Right ventricle myocardium superior (tissue), 1 donor: ENCODE measurements around the gene RHNO1. TPM values are rescaled to one million over a fixed set of nuclear protein-coding genes. Genes with fewer than 3 reads are reported as not detected.

ENCODE experiments used
- total RNA-seq: library from RNA; stranded (reverse); fragmentation: NEBNext Ultra II Directional; extraction: Animal tissue kit (Norgen Biotek cat#: 25700); gene quantifications from one replicate; pipeline ENCODE4 v1.2.1, GENCODE V29; 2021
- donor health status: DM: no; HTN: yes; CAD: no; lungs with severe emphysema.

The RHNO1 gene
- total RNA-seq, 1 donor from 2014 or later, result 3.3 TPM

Other genes starting within 250 kb of the RHNO1 start
- 63.3 TPM for gene FKBP4, start 82.3 kb upstream of the RHNO1 start, total RNA-seq
- gene ITFG2, start 64.6 kb upstream of the RHNO1 start, total RNA-seq, result 12.2 TPM
- gene NRIP2, start 42.2 kb upstream of the RHNO1 start, total RNA-seq, result 2.0 TPM
- gene TEX52, start 20.2 kb upstream of the RHNO1 start, total RNA-seq, result not detected
- gene FOXM1, start within 50 bp of the RHNO1 start, total RNA-seq, result 1.5 TPM
- 4.6 TPM for gene TULP3, start 13.7 kb downstream of the RHNO1 start, total RNA-seq
- gene TEAD4, start 82.2 kb downstream of the RHNO1 start, total RNA-seq, result 7.6 TPM
- 156 TPM for gene TSPAN9, start 200.2 kb downstream of the RHNO1 start, total RNA-seq